Measurements from ENCODE around the gene MINK1. TPM values are rescaled to one million over a fixed set of nuclear protein-coding genes. Genes with fewer than 3 reads are reported as not detected.

The MINK1 gene
- total RNA-seq, 1 experiment from 2014 or later: 160 TPM

- no peak overlapping the region for H3K27ac ChIP-seq
- no peaks in the 10 kb centered on the region for H3K9me2 ChIP-seq (ENCODE audit: insufficient read depth)
- H3K9me3 ChIP-seq (ENCODE audit: insufficient read depth, low read depth): no peaks in the 10 kb centered on the region
- H4K20me1 ChIP-seq (ENCODE audit: insufficient read depth): peaks cover 7% of the 10 kb centered on the region
- H3K79me2 ChIP-seq (ENCODE audit: low read depth): no peaks in the 10 kb centered on the region
- H3F3A ChIP-seq (ENCODE audit: insufficient read depth, low read depth): peaks cover 31% of the 10 kb centered on the region; the same call in 1 of the 2 replicates
- intact Hi-C loops (cut with micrococcal nuclease; ENCODE audit: unreplicated experiment): loop anchor here (5.0 kb wide), 1 partner anchor 250 kb away; no protein-coding TSS in a partner anchor
- no peaks in the 10 kb centered on the region for H3K4me1 ChIP-seq (replicated peaks; ENCODE audit: insufficient read depth)
- TF ChIP-seq EZH2 (IDR thresholded peaks at IDR 0.05; ENCODE audit: low read depth) (no peak), CTCF (conservative IDR thresholded peaks at IDR 0.05) (no peak)
- no peak overlapping the region for H2AFZ ChIP-seq
- H3K4me2 ChIP-seq: no peak overlapping the region
- H3K4me3 ChIP-seq: no peak overlapping the region
- no TSS peak for BruUV-seq (replicated peaks)
- no peaks in the 10 kb centered on the region for H3K27me3 ChIP-seq (ENCODE audit: insufficient read depth, low read depth)
- 0 out of 2 replicates have a peak, but pooled peaks cover 3% of the 10 kb centered on the region for H3K36me3 ChIP-seq (ENCODE audit: low read depth)
- no peak for DNase-seq
- ChIA-PET CTCF (no interaction called here), POLR2A (ENCODE audit: unreplicated experiment) (no interaction called here)
These were observed 53.7 kb downstream of the MINK1 start for GRCh38 chr17:4886830-4887229.

GRCh38 chr17:4887581-4887980 is 54.4 kb downstream of the MINK1 start:
- TF ChIP-seq CTCF (conservative IDR thresholded peaks at IDR 0.05) (no peak), EZH2 (IDR thresholded peaks at IDR 0.05; ENCODE audit: low read depth) (no peak)
- ChIA-PET CTCF (no interaction called here), POLR2A (ENCODE audit: unreplicated experiment) (no interaction called here)
- Histone ChIP-seq H3K4me2 (no peak overlapping the region), H3K9me2 (ENCODE audit: insufficient read depth) (no peaks in the 10 kb centered on the region), H3K27ac (no peak overlapping the region), H3K27me3 (ENCODE audit: insufficient read depth, low read depth) (no peaks in the 10 kb centered on the region), H3K4me3 (no peak overlapping the region), H2AFZ (no peak overlapping the region), H3K9me3 (ENCODE audit: insufficient read depth, low read depth) (no peaks in the 10 kb centered on the region), H3K79me2 (ENCODE audit: low read depth) (no peaks in the 10 kb centered on the region), H3K4me1 (replicated peaks; ENCODE audit: insufficient read depth) (no peaks in the 10 kb centered on the region), H3K36me3 (ENCODE audit: low read depth) (0 out of 2 replicates have a peak, but pooled peaks cover 3% of the 10 kb centered on the region), H3F3A (ENCODE audit: insufficient read depth, low read depth) (peaks cover 26% of the 10 kb centered on the region; the same call in 1 of the 2 replicates), H4K20me1 (ENCODE audit: insufficient read depth) (peaks cover 5% of the 10 kb centered on the region; the same call in 1 of the 2 replicates)
- DNase-seq: no peak
- BruUV-seq (replicated peaks): no TSS peak
- intact Hi-C loops (cut with micrococcal nuclease; ENCODE audit: unreplicated experiment): loop anchor here (5.0 kb wide), 1 partner anchor 250 kb away; no protein-coding TSS in a partner anchor

DNA sequence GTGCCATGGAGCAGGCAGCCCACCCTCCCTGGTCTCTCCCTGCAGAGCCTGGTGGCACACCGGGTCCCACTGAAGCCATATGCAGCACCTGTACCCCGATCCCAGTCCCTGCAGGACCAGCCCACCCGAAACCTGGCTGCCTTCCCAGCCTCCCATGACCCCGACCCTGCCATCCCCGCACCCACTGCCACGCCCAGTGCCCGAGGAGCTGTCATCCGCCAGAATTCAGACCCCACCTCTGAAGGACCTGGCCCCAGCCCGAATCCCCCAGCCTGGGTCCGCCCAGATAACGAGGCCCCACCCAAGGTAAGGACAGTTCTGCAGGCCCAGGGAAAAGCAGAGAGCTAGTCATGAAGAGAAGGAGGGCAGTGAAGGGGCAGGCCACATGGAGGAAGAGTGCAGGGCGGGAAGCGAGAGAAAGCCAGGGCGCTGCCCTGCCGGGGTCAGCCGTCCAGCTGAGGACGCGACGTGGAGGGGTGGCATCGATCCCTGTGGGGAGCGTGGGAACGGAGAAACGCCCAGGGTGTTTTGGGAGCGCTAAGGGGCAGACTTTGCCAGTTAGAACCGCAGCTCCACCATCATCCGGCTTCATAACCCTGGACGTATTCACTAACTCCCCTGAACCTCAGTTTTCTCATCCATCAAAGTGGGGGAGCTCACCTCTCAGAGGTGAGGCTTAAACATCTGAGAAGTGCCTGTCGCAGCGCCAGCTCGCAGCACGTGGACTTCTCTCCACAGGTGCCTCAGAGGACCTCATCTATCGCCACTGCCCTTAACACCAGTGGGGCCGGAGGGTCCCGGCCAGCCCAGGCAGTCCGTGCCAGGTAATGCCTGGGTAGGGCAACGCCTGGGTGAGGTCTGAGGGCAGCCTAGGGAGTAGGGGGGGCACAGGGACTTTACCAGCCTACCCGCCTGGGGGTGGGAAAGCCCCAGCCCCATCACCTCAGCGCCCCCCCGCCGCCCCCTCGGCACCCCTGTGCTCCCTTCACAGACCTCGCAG is 58.6 kb downstream of the MINK1 start:
- Histone ChIP-seq H3K79me2 (ENCODE audit: low read depth) (no peaks in the 10 kb centered on the region), H3K36me3 (ENCODE audit: low read depth) (no peaks in the 10 kb centered on the region), H3K4me3 (no peak overlapping the region), H3K9me2 (ENCODE audit: insufficient read depth) (no peaks in the 10 kb centered on the region), H3K27ac (no peak overlapping the region), H3K4me1 (replicated peaks; ENCODE audit: insufficient read depth) (no peaks in the 10 kb centered on the region), H4K20me1 (ENCODE audit: insufficient read depth) (0 out of 2 replicates have a peak, but pooled peaks cover 5% of the 10 kb centered on the region), H3F3A (ENCODE audit: insufficient read depth, low read depth) (peaks cover 16% of the 10 kb centered on the region; the same call in 1 of the 2 replicates), H3K27me3 (ENCODE audit: insufficient read depth, low read depth) (no peaks in the 10 kb centered on the region), H2AFZ (no peak overlapping the region), H3K4me2 (no peak overlapping the region), H3K9me3 (ENCODE audit: insufficient read depth, low read depth) (no peaks in the 10 kb centered on the region)
- no TSS peak for BruUV-seq (replicated peaks)
- ChIA-PET POLR2A (ENCODE audit: unreplicated experiment) (no interaction called here), CTCF (no interaction called here)
- intact Hi-C loops (cut with micrococcal nuclease; ENCODE audit: unreplicated experiment): no loop called here
- no peak for TF ChIP-seq EZH2 (IDR thresholded peaks at IDR 0.05; ENCODE audit: low read depth)
- TF ChIP-seq CTCF (conservative IDR thresholded peaks at IDR 0.05): no peak
- DNase-seq: no peak

Data from PC-9 (cell line).